Fibroblast of lung (primary cell): ENCODE results near the gene NXPH3. TPM values are rescaled to one million over a fixed set of nuclear protein-coding genes. Genes with fewer than 3 reads are reported as not detected.

Experiments
- DNase-seq, 2 donors: peaks; one replicate each; pipeline versions ENCODE4 v3.0.0 to v3.0.0-alpha.2; 2010; ENCODE audit warnings: low read depth in 2 of 2
- H2AFZ ChIP-seq: 2 replicates; pipeline ENCODE4 v1.5.1; 2012; ENCODE audit warnings: low read length, control low read depth, inconsistent platforms
- H3K27ac ChIP-seq: 2 replicates; pipeline ENCODE4 v1.5.1; 2011; ENCODE audit warnings: low read length, control low read depth; ENCODE audit not compliant: insufficient read depth
- H3K27me3 ChIP-seq: 2 replicates; pipeline ENCODE4 v1.5.1; 2011; ENCODE audit warnings: mild to moderate bottlenecking, low read length; ENCODE audit not compliant: control insufficient read depth, insufficient read depth
- H3K36me3 ChIP-seq: 2 replicates; pipeline ENCODE4 v1.5.1; 2011; ENCODE audit warnings: low read length; ENCODE audit not compliant: control insufficient read depth, insufficient read depth
- H3K4me1 ChIP-seq: 2 replicates; pipeline ENCODE4 v1.5.1; 2011; ENCODE audit warnings: low read length; ENCODE audit not compliant: control insufficient read depth, insufficient read depth; ENCODE audit errors: extremely low read depth
- H3K4me2 ChIP-seq: 2 replicates; pipeline ENCODE4 v1.5.1; 2011; ENCODE audit warnings: low read length, control low read depth; ENCODE audit not compliant: insufficient read depth; ENCODE audit errors: extremely low read depth
- H3K4me3 ChIP-seq, 4 experiments: fragments of 200-600 bp in 1 of 4; sonication (generic) in 1 of 4; replicated peaks in 1 of 4; 2 replicates each; pipeline ENCODE4 v1.5.1; 2011 to 2016; ENCODE audit warnings: low read length in 4 of 4, low read depth in 3 of 4, mild to moderate bottlenecking in 3 of 4, control low read depth in 2 of 4, inconsistent platforms in 1 of 4, mixed read lengths in 1 of 4; ENCODE audit not compliant: insufficient read depth in 1 of 4; ENCODE audit errors: control extremely low read depth in 1 of 4
- H3K79me2 ChIP-seq: 2 replicates; pipeline ENCODE4 v1.5.1; 2012; ENCODE audit warnings: mild to moderate bottlenecking, low read length, inconsistent platforms; ENCODE audit not compliant: control insufficient read depth, insufficient read depth
- H3K9ac ChIP-seq: 2 replicates; pipeline ENCODE4 v1.5.1; 2011; ENCODE audit warnings: mild to moderate bottlenecking, low read length, control low read depth; ENCODE audit not compliant: insufficient read depth
- H3K9me3 ChIP-seq: 2 replicates; pipeline ENCODE4 v1.5.1; 2012; ENCODE audit warnings: low read depth, low read length; ENCODE audit not compliant: control insufficient read depth, insufficient read depth
- H4K20me1 ChIP-seq: 2 replicates; pipeline ENCODE4 v1.5.1; 2011; ENCODE audit warnings: low read length; ENCODE audit not compliant: control insufficient read depth, insufficient read depth; ENCODE audit errors: extremely low read depth
- CTCF ChIP-seq, 2 donors: IDR thresholded peaks in 1 of 2; conservative IDR thresholded peaks in 1 of 2; 1 replicate in 1 of 2; 2 replicates in 1 of 2; pipeline ENCODE4 v1.5.1; 2011 to 2012; ENCODE audit warnings: low read length in 2 of 2, control low read depth in 1 of 2, inconsistent platforms in 1 of 2, low read depth in 1 of 2, mild to moderate bottlenecking in 1 of 2
- EZH2 ChIP-seq: IDR thresholded peaks from 2 replicates; pipeline ENCODE4 v1.5.1; 2012; ENCODE audit warnings: low read length, control low read depth, mild to moderate bottlenecking; ENCODE audit errors: missing control alignments
- polyA plus RNA-seq, 2 donors: library from polyadenylated mRNA; depleted of rRNA in 1 of 2; stranded (reverse) in 1 of 2; unstranded in 1 of 2; fragments of >200 nt; gene quantifications; 2 replicates each; pipeline ENCODE4 v1.2.1, GENCODE V29; 2011 to 2012; ENCODE audit warnings: missing spikeins in 1 of 2
- total RNA-seq: library from RNA; depleted of rRNA; stranded (reverse); fragments of >200 nt; gene quantifications from 2 replicates; pipeline ENCODE4 v1.2.1, GENCODE V29; 2014

Gene NXPH3
- total and polyA plus RNA-seq, 2 donors (not counting 1 experiment from before 2014, with no cell fraction given): 0.36 to 0.66 TPM

GRCh38 chr17:49572226-49572625, 3.4 kb upstream of the NXPH3 start:
- Histone ChIP-seq H3K4me2 (no peak overlapping the region), H3K27me3 (peaks cover 16% of the 10 kb centered on the region), H2AFZ (no peak overlapping the region), H3K9me3 (no peaks in the 10 kb centered on the region), H4K20me1 (no peaks in the 10 kb centered on the region), H3K4me3 (no peak overlapping the region), H3K4me1 (no peaks in the 10 kb centered on the region), H3K9ac (no peak overlapping the region), H3K36me3 (no peaks in the 10 kb centered on the region), H3K79me2 (no peaks in the 10 kb centered on the region), H3K27ac (no peak overlapping the region)
- TF ChIP-seq CTCF (conservative IDR thresholded peaks at IDR 0.05 in 1 of 2, IDR thresholded peaks at IDR 0.05 in 1 of 2; ENCODE audit: low read depth in 1 of 2, low read length in 2 of 2) (no peak), EZH2 (no peak)
- DNase-seq: no peak

GRCh38 chr17:49572806-49573420, 2.8 kb upstream of the NXPH3 start:
- no peak overlapping the region for H3K9ac ChIP-seq
- H3K4me1 ChIP-seq: no peaks in the 10 kb centered on the region
- no peak overlapping the region for H3K27ac ChIP-seq
- no peaks in the 10 kb centered on the region for H4K20me1 ChIP-seq
- H3K4me2 ChIP-seq: no peak overlapping the region
- no peaks in the 10 kb centered on the region for H3K79me2 ChIP-seq
- H3K27me3 ChIP-seq: peaks cover 23% of the 10 kb centered on the region
- no peaks in the 10 kb centered on the region for H3K9me3 ChIP-seq
- H2AFZ ChIP-seq: no peak overlapping the region
- no peak for DNase-seq
- TF ChIP-seq CTCF (conservative IDR thresholded peaks at IDR 0.05 in 1 of 2, IDR thresholded peaks at IDR 0.05 in 1 of 2; ENCODE audit: low read depth in 1 of 2, low read length in 2 of 2) (no peak), EZH2 (no peak)
- no peaks in the 10 kb centered on the region for H3K36me3 ChIP-seq
- no peak overlapping the region for H3K4me3 ChIP-seq

GRCh38 chr17:49573510-49574322, 2.0 kb upstream of the NXPH3 start:
- no peak overlapping the region for H3K27ac ChIP-seq
- no peaks in the 10 kb centered on the region for H3K4me1 ChIP-seq
- H3K27me3 ChIP-seq: peaks cover 27% of the 10 kb centered on the region
- DNase-seq: no peak
- H3K4me3 ChIP-seq: no peak overlapping the region
- no peaks in the 10 kb centered on the region for H3K9me3 ChIP-seq
- no peak overlapping the region for H2AFZ ChIP-seq
- H4K20me1 ChIP-seq: no peaks in the 10 kb centered on the region
- no peaks in the 10 kb centered on the region for H3K79me2 ChIP-seq
- H3K9ac ChIP-seq: no peak overlapping the region
- H3K4me2 ChIP-seq: no peak overlapping the region
- H3K36me3 ChIP-seq: no peaks in the 10 kb centered on the region
- peak; percentile 31 for TF ChIP-seq EZH2
- no peak for TF ChIP-seq CTCF (conservative IDR thresholded peaks at IDR 0.05 in 1 of 2, IDR thresholded peaks at IDR 0.05 in 1 of 2; ENCODE audit: low read depth in 1 of 2, low read length in 2 of 2)
